Ishikawa (cell line): ENCODE results near the gene UGGT2.

Source experiments
- CEBPB ChIP-seq: IDR thresholded peaks from 2 replicates; pipeline ENCODE4 v1.6.1; 2012
- CREB1 ChIP-seq: IDR thresholded peaks from 2 replicates; pipeline ENCODE4 v1.6.1; 2012; ENCODE audit warnings: low read depth
- EGR1 ChIP-seq: IDR thresholded peaks from 2 replicates; pipeline ENCODE4 v1.6.1; 2012
- EP300 ChIP-seq: IDR thresholded peaks from 2 replicates; pipeline ENCODE4 v1.6.1; 2012; ENCODE audit warnings: borderline replicate concordance
- FOXM1 ChIP-seq: IDR thresholded peaks from 2 replicates; pipeline ENCODE4 v1.6.1; 2012; ENCODE audit warnings: low read depth, borderline replicate concordance
- MAX ChIP-seq: IDR thresholded peaks from 2 replicates; pipeline ENCODE4 v1.6.1; 2012
- NFIC ChIP-seq: IDR thresholded peaks from 2 replicates; pipeline ENCODE4 v1.6.1; 2012
- RAD21 ChIP-seq: IDR thresholded peaks from 2 replicates; pipeline ENCODE4 v1.6.1; 2012; ENCODE audit warnings: low read depth
- TAF1 ChIP-seq: IDR thresholded peaks from 2 replicates; pipeline ENCODE4 v1.6.1; 2012; ENCODE audit warnings: low read depth, mild to moderate bottlenecking
- TCF12 ChIP-seq: IDR thresholded peaks from 2 replicates; pipeline ENCODE4 v1.6.1; 2012; ENCODE audit warnings: low read depth
- TEAD4 ChIP-seq: IDR thresholded peaks from 2 replicates; pipeline ENCODE4 v1.6.1; 2012
- YY1 ChIP-seq: IDR thresholded peaks from 2 replicates; pipeline ENCODE4 v1.6.1; 2012; ENCODE audit warnings: low read depth
- ZBTB7A ChIP-seq: IDR thresholded peaks from 2 replicates; pipeline ENCODE4 v1.6.1; 2012; ENCODE audit warnings: low read depth
- TF ChIP-seq, protein P1 (sequence below): IDR thresholded peaks from 2 replicates; pipeline ENCODE4 v1.6.1; 2012
- TF ChIP-seq, protein P2 (sequence below): IDR thresholded peaks from 2 replicates; pipeline ENCODE4 v1.6.1; 2012; ENCODE audit warnings: low read depth, mild to moderate bottlenecking

The UGGT2 gene

DNA sequence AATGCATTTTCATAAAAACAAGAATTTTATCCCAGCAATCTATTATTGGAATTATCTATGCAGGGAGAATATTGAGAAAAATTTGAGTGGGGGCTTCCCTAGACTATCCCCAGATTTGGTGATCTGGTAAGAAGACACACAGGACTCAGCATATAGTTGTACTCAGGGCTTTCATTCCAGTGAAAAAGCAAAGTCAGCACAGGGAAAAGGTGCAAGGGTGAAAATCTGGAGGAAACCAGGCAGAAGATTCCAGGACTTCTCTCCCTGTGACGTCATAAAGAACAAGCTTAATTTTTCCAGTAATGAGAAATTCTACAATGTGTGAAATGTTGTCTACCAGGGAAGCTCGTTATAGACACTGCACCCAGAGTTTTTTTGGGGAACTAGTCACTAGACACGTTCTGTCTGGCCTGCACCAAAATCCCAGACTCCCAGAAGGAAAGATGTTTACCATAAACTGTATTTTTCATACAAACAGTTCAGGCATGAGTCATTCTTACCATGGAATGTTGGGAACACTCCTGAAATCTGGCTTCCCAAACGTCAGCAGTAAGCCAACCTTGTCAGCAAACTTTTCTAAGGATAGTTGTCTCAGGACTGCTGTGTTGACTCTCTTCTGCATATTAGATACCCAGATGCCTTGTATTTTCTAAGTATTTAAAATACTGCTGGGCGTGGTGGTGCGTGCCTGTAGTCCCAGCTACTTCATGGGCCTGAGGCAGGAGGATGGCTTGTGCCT lies 268.9 kb downstream of the UGGT2 start:
- TF ChIP-seq CEBPB (no peak), FOXM1 (no peak), EP300 (no peak), MAX (no peak), TCF12 (no peak), EGR1 (no peak), TAF1 (no peak), NFIC (no peak)

DNA sequence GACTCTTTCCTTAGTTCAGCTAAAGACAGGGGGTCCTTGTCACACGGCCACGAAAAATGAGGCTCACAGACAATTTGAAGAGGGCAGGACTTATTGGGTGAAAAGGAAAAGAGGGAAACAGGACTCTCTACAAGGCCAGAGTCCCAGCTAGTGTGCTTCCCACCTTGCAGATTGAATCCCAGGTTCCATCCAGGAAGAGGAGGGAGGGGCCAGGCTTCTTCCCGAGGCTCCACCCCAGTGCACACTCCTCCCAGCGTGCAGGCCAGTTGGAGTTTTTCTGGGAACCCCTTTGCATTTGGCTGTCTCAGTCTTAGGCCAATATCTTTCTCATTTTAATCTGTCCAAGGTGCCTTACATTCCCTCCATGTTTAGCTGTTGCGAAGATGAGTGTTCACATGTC lies 269.5 kb downstream of the UGGT2 start:
- TF ChIP-seq TEAD4 (no peak), TAF1 (no peak), ZBTB7A (no peak), CEBPB (no peak), NFIC (no peak), EP300 (no peak)
- TF ChIP-seq, protein P1, sequence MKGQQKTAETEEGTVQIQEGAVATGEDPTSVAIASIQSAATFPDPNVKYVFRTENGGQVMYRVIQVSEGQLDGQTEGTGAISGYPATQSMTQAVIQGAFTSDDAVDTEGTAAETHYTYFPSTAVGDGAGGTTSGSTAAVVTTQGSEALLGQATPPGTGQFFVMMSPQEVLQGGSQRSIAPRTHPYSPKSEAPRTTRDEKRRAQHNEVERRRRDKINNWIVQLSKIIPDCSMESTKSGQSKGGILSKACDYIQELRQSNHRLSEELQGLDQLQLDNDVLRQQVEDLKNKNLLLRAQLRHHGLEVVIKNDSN = no peak
- TF ChIP-seq, protein P2, sequence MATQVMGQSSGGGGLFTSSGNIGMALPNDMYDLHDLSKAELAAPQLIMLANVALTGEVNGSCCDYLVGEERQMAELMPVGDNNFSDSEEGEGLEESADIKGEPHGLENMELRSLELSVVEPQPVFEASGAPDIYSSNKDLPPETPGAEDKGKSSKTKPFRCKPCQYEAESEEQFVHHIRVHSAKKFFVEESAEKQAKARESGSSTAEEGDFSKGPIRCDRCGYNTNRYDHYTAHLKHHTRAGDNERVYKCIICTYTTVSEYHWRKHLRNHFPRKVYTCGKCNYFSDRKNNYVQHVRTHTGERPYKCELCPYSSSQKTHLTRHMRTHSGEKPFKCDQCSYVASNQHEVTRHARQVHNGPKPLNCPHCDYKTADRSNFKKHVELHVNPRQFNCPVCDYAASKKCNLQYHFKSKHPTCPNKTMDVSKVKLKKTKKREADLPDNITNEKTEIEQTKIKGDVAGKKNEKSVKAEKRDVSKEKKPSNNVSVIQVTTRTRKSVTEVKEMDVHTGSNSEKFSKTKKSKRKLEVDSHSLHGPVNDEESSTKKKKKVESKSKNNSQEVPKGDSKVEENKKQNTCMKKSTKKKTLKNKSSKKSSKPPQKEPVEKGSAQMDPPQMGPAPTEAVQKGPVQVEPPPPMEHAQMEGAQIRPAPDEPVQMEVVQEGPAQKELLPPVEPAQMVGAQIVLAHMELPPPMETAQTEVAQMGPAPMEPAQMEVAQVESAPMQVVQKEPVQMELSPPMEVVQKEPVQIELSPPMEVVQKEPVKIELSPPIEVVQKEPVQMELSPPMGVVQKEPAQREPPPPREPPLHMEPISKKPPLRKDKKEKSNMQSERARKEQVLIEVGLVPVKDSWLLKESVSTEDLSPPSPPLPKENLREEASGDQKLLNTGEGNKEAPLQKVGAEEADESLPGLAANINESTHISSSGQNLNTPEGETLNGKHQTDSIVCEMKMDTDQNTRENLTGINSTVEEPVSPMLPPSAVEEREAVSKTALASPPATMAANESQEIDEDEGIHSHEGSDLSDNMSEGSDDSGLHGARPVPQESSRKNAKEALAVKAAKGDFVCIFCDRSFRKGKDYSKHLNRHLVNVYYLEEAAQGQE = no peak

GRCh38 chr13:95781016-95781415 lies 272.2 kb downstream of the UGGT2 start:
- TF ChIP-seq FOXM1 (no peak), MAX (no peak), NFIC (no peak), TAF1 (no peak)

DNA sequence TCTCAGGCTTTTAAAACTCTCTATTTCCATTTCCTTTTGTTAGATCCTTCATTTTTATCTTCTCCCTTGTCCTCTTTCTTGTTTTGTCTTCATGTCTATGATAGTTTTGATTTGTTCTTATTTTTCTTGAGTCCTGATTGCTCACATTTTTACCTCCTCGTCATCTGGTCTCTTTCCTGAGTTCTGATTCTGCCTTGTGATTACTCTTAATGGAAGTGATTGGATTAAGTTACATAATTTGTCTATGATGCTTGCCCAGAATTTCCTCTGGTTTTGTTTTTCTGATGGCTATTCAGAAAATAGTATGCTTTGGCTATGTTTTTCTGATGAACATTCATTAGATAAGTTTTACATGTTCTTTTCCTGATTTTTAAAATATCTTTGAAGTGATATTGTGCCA lies 273.7 kb downstream of the UGGT2 start:
- TF ChIP-seq TEAD4 = no peak
- no peak for TF ChIP-seq ZBTB7A
- TF ChIP-seq MAX = no peak
- no peak for TF ChIP-seq FOXM1
- no peak for TF ChIP-seq TAF1
- TF ChIP-seq NFIC = no peak
- TF ChIP-seq EP300 = no peak
- TF ChIP-seq, protein P2 = no peak
- no peak for TF ChIP-seq YY1

DNA sequence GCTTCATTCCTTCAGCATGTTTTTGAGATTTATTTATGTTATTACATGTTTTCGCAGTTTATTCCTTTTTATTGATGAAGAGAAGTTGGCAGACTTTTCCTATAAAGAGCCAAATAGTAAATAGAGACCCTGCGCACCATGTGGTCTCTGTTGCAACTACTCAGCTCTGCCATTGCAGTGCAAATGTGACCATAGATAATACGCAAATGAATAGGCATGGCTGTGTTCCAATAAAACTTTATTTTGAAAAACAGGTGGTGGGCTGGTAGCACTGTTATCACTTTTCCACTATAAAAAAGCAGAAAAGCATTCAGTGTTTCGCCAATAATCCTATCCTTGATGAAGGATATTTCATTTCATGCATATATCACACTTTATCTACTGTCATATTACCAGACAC lies 281.3 kb downstream of the UGGT2 start:
- TF ChIP-seq FOXM1 (no peak), CREB1 (no peak), YY1 (no peak)

GRCh38 chr13:95763601-95764000 lies 289.6 kb downstream of the UGGT2 start:
- TF ChIP-seq, protein P2 = no peak
- no peak for TF ChIP-seq TEAD4
- TF ChIP-seq MAX = no peak
- TF ChIP-seq NFIC = no peak
- no peak for TF ChIP-seq RAD21
- no peak for TF ChIP-seq CEBPB
- TF ChIP-seq EGR1 = no peak
- no peak for TF ChIP-seq YY1
- no peak for TF ChIP-seq FOXM1
- TF ChIP-seq TCF12 = no peak
